Effector memory CD4-positive, alpha-beta T cell (primary cell): Measurements from ENCODE around the gene HOXD11.
A peak's percentile ranks its signal among the peaks of the same experiment; 100 is the strongest.

Experiments used
- DNase-seq, 3 donors: peaks; one replicate each; pipeline ENCODE4 v3.0.0-alpha.2; 2020
- H3K27ac ChIP-seq: 2 replicates; pipeline ENCODE4 v1.7.0; 2013; ENCODE audit warnings: mild to moderate bottlenecking, low read length, moderate library complexity; ENCODE audit not compliant: insufficient read depth, poor library complexity, severe bottlenecking
- H3K27me3 ChIP-seq: replicated peaks from 2 replicates; pipeline ENCODE4 v1.7.0; 2013; ENCODE audit warnings: mild to moderate bottlenecking, low read length; ENCODE audit not compliant: insufficient read depth, control insufficient read depth, poor library complexity, severe bottlenecking
- H3K36me3 ChIP-seq: 2 replicates; pipeline ENCODE4 v1.7.0; 2013; ENCODE audit warnings: mild to moderate bottlenecking, low read length, moderate library complexity; ENCODE audit not compliant: control insufficient read depth, insufficient read depth
- H3K4me1 ChIP-seq: 2 replicates; pipeline ENCODE4 v1.7.0; 2013; ENCODE audit warnings: low read length, mild to moderate bottlenecking; ENCODE audit not compliant: control insufficient read depth, insufficient read depth, poor library complexity, severe bottlenecking
- H3K4me3 ChIP-seq: 2 replicates; pipeline ENCODE4 v1.7.0; 2013; ENCODE audit warnings: low read length, low read depth, mild to moderate bottlenecking; ENCODE audit not compliant: insufficient read depth, poor library complexity, severe bottlenecking
- H3K9me3 ChIP-seq: 2 replicates; pipeline ENCODE4 v1.7.0; 2013; ENCODE audit warnings: mild to moderate bottlenecking, low read length, moderate library complexity; ENCODE audit not compliant: control insufficient read depth

Gene HOXD11

DNA sequence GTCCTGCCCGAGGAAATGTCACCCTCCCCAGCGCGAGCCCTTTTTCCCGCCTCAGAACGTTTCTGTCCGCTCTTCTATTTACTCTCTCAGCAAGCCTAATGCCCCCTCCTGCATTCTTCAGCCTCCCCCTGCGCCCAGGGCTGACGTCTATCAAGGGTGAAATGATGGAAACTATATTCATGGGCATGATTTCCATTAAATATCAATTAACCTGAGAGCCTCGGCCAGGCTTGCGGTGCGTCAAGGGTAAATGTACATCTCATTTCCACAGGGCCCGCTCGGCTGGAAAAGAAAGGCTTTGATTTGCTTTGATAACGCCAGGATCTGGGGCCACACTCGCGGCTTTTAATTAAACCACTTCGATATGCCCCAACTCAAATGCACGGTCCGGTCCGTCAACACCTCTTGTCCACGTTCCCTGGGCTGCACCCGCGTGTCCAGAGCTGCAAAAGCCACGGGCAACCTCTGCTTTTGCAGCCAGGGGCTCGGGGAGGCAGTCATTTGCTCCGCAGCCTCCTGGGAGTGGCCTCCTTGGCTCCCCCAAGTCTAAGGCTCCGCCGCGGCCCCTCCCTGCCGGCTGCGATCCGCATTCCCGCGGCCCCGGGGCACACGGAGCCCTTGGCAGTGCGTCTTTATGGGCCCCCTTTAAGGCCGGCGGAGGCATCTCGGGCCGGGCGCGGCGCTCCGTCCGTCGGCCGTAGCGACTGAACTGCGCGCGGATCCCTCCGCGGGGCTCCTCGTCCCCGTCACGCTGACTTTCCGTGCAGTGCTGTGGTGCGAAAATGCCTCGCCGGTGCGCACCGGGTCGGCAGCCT is 22.1 kb downstream of the HOXD11 start, which contains the start of gene HOXD8:
HOXD8 (plus strand) TSS at position 724 of the 815 bp plus-strand sequence. CDS start 662 bp downstream, outside the sequence.
- H3K36me3 ChIP-seq = no peaks in the 10 kb centered on the region
- no peak for DNase-seq
- H3K27ac ChIP-seq = no peak within 1 kb of the TSS
- peaks cover 19% of the 10 kb centered on the region for H3K4me1 ChIP-seq
- peak within 1 kb of the TSS; percentile 32 for H3K4me3 ChIP-seq
- peaks cover 89% of the 10 kb centered on the region for H3K27me3 ChIP-seq
- H3K9me3 ChIP-seq = no peaks in the 10 kb centered on the region

DNA sequence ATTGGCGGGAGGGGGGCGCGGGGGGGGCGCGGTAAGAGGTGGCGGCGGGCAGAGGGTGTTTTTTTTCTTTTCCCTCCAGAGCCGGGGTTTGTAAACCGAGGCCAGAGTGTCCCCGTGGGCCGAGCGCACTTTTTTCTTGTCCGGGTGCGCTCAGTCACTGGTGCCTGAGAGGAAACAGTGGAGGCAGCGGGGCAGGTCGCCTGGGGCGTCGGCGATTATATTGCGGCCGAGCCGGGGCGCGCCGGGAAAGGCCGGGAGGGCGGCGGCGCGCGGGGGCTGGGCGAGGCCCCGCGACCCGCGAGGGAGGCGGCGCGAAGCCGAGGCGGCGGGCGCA is 22.7 kb downstream of the HOXD11 start:
- no peaks in the 10 kb centered on the region for H3K9me3 ChIP-seq
- peaks cover 89% of the 10 kb centered on the region for H3K27me3 ChIP-seq
- no peak overlapping the region for H3K4me3 ChIP-seq
- H3K36me3 ChIP-seq = no peaks in the 10 kb centered on the region
- H3K27ac ChIP-seq = no peak overlapping the region
- no peak for DNase-seq
- H3K4me1 ChIP-seq = peaks cover 19% of the 10 kb centered on the region

DNA sequence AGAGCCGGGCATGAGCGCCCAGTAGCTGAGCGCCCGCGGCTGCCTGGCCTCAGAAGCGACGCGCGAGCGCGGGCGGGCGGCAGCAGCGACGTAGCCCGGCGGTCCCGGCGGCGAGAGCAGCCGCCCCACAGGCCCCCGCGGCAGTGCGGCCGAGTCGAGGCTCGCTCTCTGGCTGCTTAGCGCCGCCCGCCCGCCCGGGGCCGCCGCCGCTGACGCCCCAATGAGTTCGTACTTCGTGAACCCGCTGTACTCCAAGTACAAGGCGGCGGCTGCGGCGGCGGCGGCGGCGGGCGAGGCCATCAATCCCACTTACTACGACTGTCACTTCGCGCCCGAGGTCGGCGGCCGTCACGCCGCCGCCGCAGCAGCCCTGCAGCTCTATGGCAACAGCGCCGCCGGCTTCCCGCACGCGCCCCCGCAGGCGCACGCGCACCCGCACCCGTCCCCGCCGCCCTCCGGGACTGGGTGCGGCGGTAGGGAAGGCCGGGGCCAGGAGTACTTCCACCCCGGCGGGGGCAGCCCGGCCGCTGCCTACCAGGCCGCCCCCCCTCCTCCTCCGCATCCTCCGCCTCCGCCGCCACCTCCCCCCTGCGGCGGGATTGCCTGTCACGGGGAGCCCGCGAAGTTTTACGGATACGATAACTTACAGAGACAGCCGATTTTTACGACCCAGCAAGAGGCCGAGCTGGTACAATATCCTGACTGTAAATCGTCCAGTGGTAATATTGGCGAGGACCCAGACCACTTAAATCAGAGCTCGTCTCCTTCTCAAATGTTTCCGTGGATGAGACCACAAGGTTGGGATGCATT is 23.3 kb downstream of the HOXD11 start:
- DNase-seq = no peak
- Histone ChIP-seq H3K4me3 (peak overlapping the region; percentile 32), H3K36me3 (no peaks in the 10 kb centered on the region), H3K9me3 (no peaks in the 10 kb centered on the region), H3K27ac (no peak overlapping the region), H3K27me3 (peaks cover 89% of the 10 kb centered on the region), H3K4me1 (peaks cover 19% of the 10 kb centered on the region)

DNA sequence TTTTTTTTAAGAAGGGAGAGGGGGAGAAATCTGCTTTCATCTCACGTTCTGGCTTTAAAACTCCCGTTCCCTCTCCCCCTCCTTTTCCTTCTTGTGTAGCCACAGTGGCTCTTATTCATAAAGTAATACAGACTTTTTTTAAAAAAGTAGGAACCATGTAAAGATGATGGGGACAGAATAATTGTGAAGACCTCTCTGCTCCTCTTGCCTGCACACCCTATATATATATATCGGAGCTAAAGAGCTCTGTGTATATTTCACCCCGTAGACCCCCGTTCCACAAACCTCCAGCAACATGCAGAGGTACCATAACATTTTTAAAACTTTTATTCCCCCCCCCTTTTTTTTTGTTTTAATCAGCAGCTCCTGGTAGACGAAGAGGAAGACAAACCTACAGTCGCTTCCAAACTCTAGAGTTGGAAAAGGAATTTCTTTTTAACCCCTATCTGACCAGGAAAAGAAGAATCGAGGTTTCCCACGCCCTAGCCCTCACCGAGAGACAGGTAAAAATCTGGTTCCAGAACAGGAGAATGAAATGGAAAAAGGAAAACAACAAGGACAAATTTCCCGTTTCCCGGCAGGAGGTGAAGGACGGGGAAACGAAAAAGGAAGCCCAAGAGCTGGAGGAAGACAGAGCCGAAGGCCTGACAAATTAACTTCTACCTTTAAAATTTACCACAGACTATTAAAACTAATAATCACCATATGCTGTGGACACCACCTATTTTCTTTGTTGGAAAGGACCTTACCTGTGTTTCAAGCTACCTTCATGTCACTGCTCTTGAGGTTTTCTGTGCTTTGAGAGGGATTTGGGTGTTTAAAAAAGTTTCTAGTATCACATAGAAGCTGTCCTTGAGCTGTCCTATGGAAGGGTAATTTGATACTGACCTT is 24.1 kb downstream of the HOXD11 start:
- H3K4me3 ChIP-seq = peak overlapping the region; percentile 32
- no peaks in the 10 kb centered on the region for H3K36me3 ChIP-seq
- peaks cover 22% of the 10 kb centered on the region for H3K4me1 ChIP-seq
- no peak for DNase-seq
- no peaks in the 10 kb centered on the region for H3K9me3 ChIP-seq
- peaks cover 91% of the 10 kb centered on the region for H3K27me3 ChIP-seq
- H3K27ac ChIP-seq = no peak overlapping the region

DNA sequence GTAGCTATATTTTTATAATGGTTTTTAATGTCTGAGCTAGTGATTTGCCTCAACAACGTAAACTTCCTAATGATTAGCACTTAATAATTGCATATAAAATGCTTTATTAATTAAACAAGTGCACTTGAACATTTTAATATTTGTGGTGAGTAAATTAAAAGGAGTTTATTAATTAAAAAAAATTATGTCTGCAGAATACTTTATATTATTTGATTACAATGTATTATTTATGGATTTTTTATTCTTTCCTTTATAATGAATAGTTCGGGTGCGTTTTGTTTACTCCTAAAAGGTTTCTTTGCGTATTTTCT is 24.7 kb downstream of the HOXD11 start:
- Histone ChIP-seq H3K36me3 (no peaks in the 10 kb centered on the region), H3K4me3 (peak overlapping the region; percentile 51), H3K27ac (no peak overlapping the region), H3K9me3 (no peaks in the 10 kb centered on the region), H3K27me3 (peaks cover 92% of the 10 kb centered on the region), H3K4me1 (peaks cover 28% of the 10 kb centered on the region)
- no peak for DNase-seq

DNA sequence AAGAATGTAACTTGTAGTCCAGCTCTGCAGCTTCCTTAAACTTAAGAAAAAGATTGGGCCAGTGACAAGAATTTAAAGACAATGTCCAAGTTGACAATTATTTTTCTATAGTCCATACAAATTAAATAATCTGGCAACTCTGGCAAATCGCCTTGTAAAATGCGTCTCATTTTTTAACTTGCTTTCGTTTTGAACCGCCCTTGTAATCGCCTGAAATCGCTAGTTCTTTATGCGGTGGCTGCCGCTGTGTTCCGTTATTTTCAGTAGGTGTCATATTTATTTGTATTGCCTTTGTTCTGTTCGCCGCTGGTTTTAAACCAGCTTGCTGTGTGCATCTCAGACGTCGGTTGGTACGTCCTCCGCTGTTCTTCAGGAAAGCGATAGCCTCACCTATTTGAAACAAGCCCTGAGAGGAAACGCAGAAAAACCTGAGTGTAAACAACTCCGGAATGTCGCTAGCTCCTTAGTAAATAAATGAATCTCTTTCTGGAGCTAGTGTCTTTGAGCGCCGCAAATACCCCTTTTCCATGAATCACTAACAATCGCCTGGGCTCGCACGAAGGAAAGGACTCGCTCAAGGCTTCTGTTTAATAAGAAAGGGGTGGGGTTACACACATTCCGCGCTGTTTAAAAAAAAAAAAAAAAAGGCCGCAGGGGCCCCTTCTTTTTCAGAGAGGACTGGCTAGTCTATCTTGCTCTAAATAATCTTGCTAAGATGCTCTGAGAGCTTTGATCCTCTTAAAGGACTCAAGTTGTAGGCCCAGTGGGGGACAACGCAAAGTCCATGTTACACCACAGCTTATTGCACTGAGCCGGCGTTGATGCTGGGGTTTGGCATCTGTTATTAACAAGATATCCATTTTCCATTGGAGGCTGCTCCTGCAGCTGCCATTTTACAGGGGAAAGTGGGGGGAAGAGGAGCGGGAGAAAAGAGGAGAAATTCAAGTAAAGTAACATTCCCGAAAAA is 25.4 kb downstream of the HOXD11 start:
- Histone ChIP-seq H3K27me3 (peaks cover 92% of the 10 kb centered on the region), H3K9me3 (no peaks in the 10 kb centered on the region), H3K4me1 (peaks cover 28% of the 10 kb centered on the region), H3K4me3 (peak overlapping the region; percentile 51), H3K36me3 (no peaks in the 10 kb centered on the region), H3K27ac (no peak overlapping the region)
- DNase-seq = no peak

DNA sequence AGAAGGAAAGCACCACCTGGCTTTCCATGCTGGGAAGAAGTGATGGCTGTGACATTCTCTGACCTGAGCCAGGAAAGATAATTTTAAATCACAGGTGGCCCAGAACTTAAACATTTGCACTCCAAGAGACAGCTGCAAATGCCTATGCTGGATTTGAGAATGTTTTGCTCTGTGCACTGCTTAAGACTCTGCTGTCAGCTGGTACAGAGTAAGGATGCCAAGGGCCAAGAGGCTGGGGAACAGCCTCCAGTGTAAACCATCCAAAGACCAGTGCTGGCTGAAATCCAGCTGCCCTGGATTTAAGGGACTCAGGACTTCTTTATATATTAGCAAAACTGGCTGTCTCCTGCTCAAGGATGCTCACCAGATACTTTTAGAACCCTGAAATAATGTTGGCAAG is 26.3 kb downstream of the HOXD11 start:
- Histone ChIP-seq H3K4me1 (peaks cover 28% of the 10 kb centered on the region), H3K27me3 (peaks cover 90% of the 10 kb centered on the region), H3K36me3 (no peaks in the 10 kb centered on the region), H3K4me3 (no peak overlapping the region), H3K27ac (no peak overlapping the region), H3K9me3 (no peaks in the 10 kb centered on the region)
- no peak for DNase-seq

DNA sequence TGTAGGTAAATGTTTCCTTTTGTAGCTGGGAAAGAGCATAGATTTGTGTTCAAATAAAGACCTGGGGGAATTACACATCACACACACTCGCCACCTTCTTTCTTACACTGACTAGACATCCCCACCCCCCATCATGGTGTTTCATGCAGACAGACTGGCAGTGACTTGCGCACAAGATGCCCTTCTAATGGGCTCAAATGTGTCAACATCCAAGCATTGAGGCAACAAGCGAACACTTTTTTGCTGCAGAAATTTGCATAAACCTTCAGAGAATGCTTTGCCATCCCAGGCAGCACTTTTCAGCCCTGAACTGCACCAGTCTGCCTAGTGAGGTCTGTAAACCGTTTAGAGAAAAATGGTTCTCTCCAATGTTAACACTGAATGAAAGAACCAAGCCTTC is 27.0 kb downstream of the HOXD11 start:
- Histone ChIP-seq H3K4me3 (no peak overlapping the region), H3K27ac (no peak overlapping the region), H3K36me3 (no peaks in the 10 kb centered on the region), H3K4me1 (peaks cover 27% of the 10 kb centered on the region), H3K27me3 (peaks cover 90% of the 10 kb centered on the region), H3K9me3 (no peaks in the 10 kb centered on the region)
- DNase-seq = no peak

DNA sequence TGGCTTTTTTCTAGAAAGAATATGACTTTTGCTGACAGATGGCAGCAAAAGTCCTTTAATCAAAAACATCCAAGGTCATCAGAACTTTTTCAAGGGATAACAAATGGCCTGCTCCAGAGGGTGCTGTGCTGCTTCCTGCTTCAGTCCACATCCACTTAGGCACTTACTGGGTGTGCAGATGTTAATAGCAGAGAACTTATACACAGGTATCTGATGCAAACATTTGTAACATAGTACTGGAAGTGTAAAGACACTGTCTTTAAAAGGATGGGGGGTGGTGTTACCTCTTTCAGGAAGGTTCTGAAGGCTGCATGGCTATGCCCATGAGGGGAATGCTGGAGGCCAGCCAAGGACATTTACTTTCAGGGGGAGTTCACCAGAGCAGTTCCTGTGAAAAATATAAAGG is 28.0 kb downstream of the HOXD11 start:
- no peak overlapping the region for H3K27ac ChIP-seq
- H3K9me3 ChIP-seq = no peaks in the 10 kb centered on the region
- no peaks in the 10 kb centered on the region for H3K36me3 ChIP-seq
- peaks cover 91% of the 10 kb centered on the region for H3K27me3 ChIP-seq
- no peak overlapping the region for H3K4me3 ChIP-seq
- DNase-seq = no peak
- H3K4me1 ChIP-seq = peaks cover 19% of the 10 kb centered on the region
